ENCODE results near the gene RASD2. TPM values are rescaled to one million over a fixed set of nuclear protein-coding genes. Genes with fewer than 3 reads are reported as not detected.

RASD2 gene
- total RNA-seq, 1 donor from 2014 or later: 2.0 TPM

- no peaks in the 10 kb centered on the region for H3K9me3 ChIP-seq
These were observed 11.0 kb downstream of the RASD2 start for GRCh38 chr22:35551549-35552177.

GRCh38 chr22:35552196-35552842 is 11.7 kb downstream of the RASD2 start:
- intact Hi-C loops (cut with DNase I): no loop called here
- H3K4me1 ChIP-seq: no peaks in the 10 kb centered on the region
- H3K9me3 ChIP-seq: no peaks in the 10 kb centered on the region
- H3K27ac ChIP-seq: no peak overlapping the region
- no peak for TF ChIP-seq POLR2AphosphoS5 (IDR thresholded peaks at IDR 0.05; ENCODE audit: insufficient read depth in 1 of 2, low read depth in 1 of 2)
- no peak for TF ChIP-seq CTCF (IDR thresholded peaks at IDR 0.05)
- no peak for TF ChIP-seq POLR2A (IDR thresholded peaks at IDR 0.05)
- no peak overlapping the region for H3K4me3 ChIP-seq
- H3K36me3 ChIP-seq: no peaks in the 10 kb centered on the region
- H3K27me3 ChIP-seq: no peaks in the 10 kb centered on the region
- no peak for DNase-seq (ENCODE audit: extremely low spot score in 2 of 2)

More at GRCh38 chr22:35551549-35552177, 11.0 kb downstream of the RASD2 start:
- H3K4me1 ChIP-seq: no peaks in the 10 kb centered on the region
- intact Hi-C loops (cut with DNase I): no loop called here
- TF ChIP-seq POLR2AphosphoS5 (IDR thresholded peaks at IDR 0.05; ENCODE audit: insufficient read depth in 1 of 2, low read depth in 1 of 2) (no peak), POLR2A (IDR thresholded peaks at IDR 0.05) (no peak), CTCF (IDR thresholded peaks at IDR 0.05) (no peak)
- H3K27me3 ChIP-seq: no peaks in the 10 kb centered on the region
- H3K4me3 ChIP-seq: no peak overlapping the region
- H3K36me3 ChIP-seq: no peaks in the 10 kb centered on the region
- H3K27ac ChIP-seq: no peak overlapping the region
- no peak for DNase-seq (ENCODE audit: extremely low spot score in 2 of 2)

GRCh38 chr22:35552846-35553245 is 12.2 kb downstream of the RASD2 start:
- Histone ChIP-seq H3K27ac (no peak overlapping the region), H3K27me3 (no peaks in the 10 kb centered on the region), H3K9me3 (no peaks in the 10 kb centered on the region), H3K36me3 (no peaks in the 10 kb centered on the region), H3K4me3 (no peak overlapping the region), H3K4me1 (no peaks in the 10 kb centered on the region)
- TF ChIP-seq CTCF (IDR thresholded peaks at IDR 0.05): no peak
- TF ChIP-seq POLR2A (IDR thresholded peaks at IDR 0.05): no peak
- TF ChIP-seq POLR2AphosphoS5 (IDR thresholded peaks at IDR 0.05; ENCODE audit: insufficient read depth in 1 of 2, low read depth in 1 of 2): no peak
- no peak for DNase-seq (ENCODE audit: extremely low spot score in 2 of 2)
- intact Hi-C loops (cut with DNase I): no loop called here

- H3K9me3 ChIP-seq: no peaks in the 10 kb centered on the region
- no peaks in the 10 kb centered on the region for H3K27me3 ChIP-seq
- no peak overlapping the region for H3K27ac ChIP-seq
- DNase-seq (ENCODE audit: extremely low spot score in 2 of 2): no peak
- TF ChIP-seq POLR2A (IDR thresholded peaks at IDR 0.05): no peak
- H3K4me3 ChIP-seq: no peak overlapping the region
- intact Hi-C loops (cut with DNase I): no loop called here
- no peaks in the 10 kb centered on the region for H3K4me1 ChIP-seq
- H3K36me3 ChIP-seq: no peaks in the 10 kb centered on the region
These were observed 12.7 kb downstream of the RASD2 start for GRCh38 chr22:35553341-35553740.

- no peaks in the 10 kb centered on the region for H3K27me3 ChIP-seq
- no peak overlapping the region for H3K4me3 ChIP-seq
- no peak for TF ChIP-seq CTCF (IDR thresholded peaks at IDR 0.05)
- TF ChIP-seq POLR2AphosphoS5 (IDR thresholded peaks at IDR 0.05; ENCODE audit: insufficient read depth in 1 of 2, low read depth in 1 of 2): no peak
- TF ChIP-seq POLR2A (IDR thresholded peaks at IDR 0.05): no peak
- no peaks in the 10 kb centered on the region for H3K4me1 ChIP-seq
- no peaks in the 10 kb centered on the region for H3K36me3 ChIP-seq
- no peaks in the 10 kb centered on the region for H3K9me3 ChIP-seq
- intact Hi-C loops (cut with DNase I): no loop called here
- no peak for DNase-seq (ENCODE audit: extremely low spot score in 2 of 2)
- no peak overlapping the region for H3K27ac ChIP-seq
These were observed 13.7 kb downstream of the RASD2 start for GRCh38 chr22:35554297-35554845.

All from vagina (tissue), 2 donors.